ENCODE results near the gene LRRC8A.

GRCh38 chr9:128919402-128920089 lies 37.6 kb downstream of the LRRC8A start:
- TF ChIP-seq CTCF (conservative IDR thresholded peaks at IDR 0.05; ENCODE audit: low read depth in 2 of 2) (no peak), EZH2 (IDR thresholded peaks at IDR 0.05; ENCODE audit: low read depth, unreplicated experiment) (no peak), STAT1 (IDR thresholded peaks at IDR 0.05; ENCODE audit: unreplicated experiment) (no peak), POLR2AphosphoS5 (IDR thresholded peaks at IDR 0.05; ENCODE audit: low read depth) (no peak)
